Panc1 (cell line): ENCODE results near the gene ZBTB7C. TPM values are rescaled to one million over a fixed set of nuclear protein-coding genes. Genes with fewer than 3 reads are reported as not detected.
A peak's percentile ranks its signal among the peaks of the same experiment; 100 is the strongest.

Source experiments
- ATAC-seq: fragments of 200-7000 bp; cut with Tn5 transposase; 2 replicates; pipeline ENCODE4 v1.9.1; 2020; ENCODE audit warnings: mild to moderate bottlenecking, moderate library complexity
- BruUV-seq: library from RNA; stranded (reverse); fragments of 400-500 nt; replicated peaks from 2 replicates; lab custom pipeline; 2021; lab: Mats Ljungman, UMichigan
- CTCF ChIA-PET: fragments of 300-600 bp; sonication (Branson Sonifier 250); formaldehyde crosslinking; loops from one replicate; lab custom pipeline; 2022; ENCODE audit warnings: antibody characterized with exemption; lab: Charles Lee
- POLR2A ChIA-PET: fragments of 300-600 bp; sonication (Branson Sonifier 250); formaldehyde crosslinking; loops from one replicate; lab custom pipeline; 2022; ENCODE audit warnings: antibody characterized with exemption; lab: Charles Lee
- DNase-seq: peaks from one replicate; pipeline ENCODE4 v3.0.0-alpha.2; 2010; ENCODE audit warnings: low read depth, low spot score
- H3K27ac ChIP-seq: 2 replicates; pipeline ENCODE4 v1.5.1; 2011; ENCODE audit warnings: mild to moderate bottlenecking, low read length, inconsistent platforms
- H3K27me3 ChIP-seq: fragments of 200-500 bp; sonication (Bioruptor generic); 2 replicates; pipeline ENCODE4 v1.6.0; 2014; ENCODE audit warnings: low read length, inconsistent platforms; ENCODE audit not compliant: control insufficient read depth, insufficient read depth
- H3K36me3 ChIP-seq: fragments of 200-500 bp; sonication (Bioruptor generic); 2 replicates; pipeline ENCODE4 v1.5.1; 2014; ENCODE audit warnings: inconsistent platforms, mild to moderate bottlenecking, low read length, moderate library complexity; ENCODE audit not compliant: control insufficient read depth, insufficient read depth
- H3K4me1 ChIP-seq: 2 replicates; pipeline ENCODE4 v1.5.1; 2011; ENCODE audit warnings: inconsistent platforms, mild to moderate bottlenecking, low read length, moderate library complexity; ENCODE audit not compliant: control insufficient read depth, insufficient read depth
- H3K4me3 ChIP-seq, 2 experiments: 2 replicates each; pipeline ENCODE4 v1.5.1; 2011 to 2012; ENCODE audit warnings: low read depth in 2 of 2, low read length in 2 of 2, mild to moderate bottlenecking in 2 of 2, inconsistent platforms in 1 of 2, moderate library complexity in 1 of 2
- H3K9me3 ChIP-seq: fragments of 200-500 bp; sonication (Bioruptor generic); 2 replicates; pipeline ENCODE4 v1.5.1; 2014; ENCODE audit warnings: low read depth, mild to moderate bottlenecking, inconsistent platforms, low read length, moderate library complexity; ENCODE audit not compliant: control insufficient read depth, insufficient read depth
- CTCF ChIP-seq: fragments of 450-650 bp; IDR thresholded peaks from 2 replicates; pipeline ENCODE4 v1.5.1; 2017; ENCODE audit warnings: mild to moderate bottlenecking
- POLR2AphosphoS5 ChIP-seq: IDR thresholded peaks from 2 replicates; pipeline ENCODE4 v1.6.1; 2012; ENCODE audit warnings: mild to moderate bottlenecking, low read depth, low read length, moderate library complexity
- REST ChIP-seq, 2 experiments: IDR thresholded peaks; 2 replicates each; pipeline ENCODE4 v1.6.1; 2011 to 2012; ENCODE audit warnings: low read depth in 2 of 2, control low read depth in 1 of 2, low read length in 1 of 2, mild to moderate bottlenecking in 1 of 2, moderate library complexity in 1 of 2; ENCODE audit not compliant: insufficient read depth in 1 of 2
- SIN3A ChIP-seq: IDR thresholded peaks from 2 replicates; pipeline ENCODE4 v1.6.1; 2012; ENCODE audit warnings: low read depth, mild to moderate bottlenecking, low read length, moderate library complexity, borderline replicate concordance; ENCODE audit not compliant: insufficient read depth
- TCF7L2 ChIP-seq: IDR thresholded peaks from 2 replicates; pipeline ENCODE4 v1.6.1; 2011; ENCODE audit warnings: mild to moderate bottlenecking, low read depth, low read length, inconsistent platforms
- in situ Hi-C: cut with HindIII; loops from 2 replicates; pipeline ENCODE4 v1.10.0; 2016; ENCODE audit warnings: low sequenced_read_pairs, low pct_unique_long_range_greater_than_20kb
- intact Hi-C: fragments of 100-400 bp; cut with micrococcal nuclease; formaldehyde crosslinking; loops from one replicate; pipeline ENCODE4 v1.10.0; 2022; ENCODE audit not compliant: unreplicated experiment
- total RNA-seq: library from RNA; stranded (reverse); gene quantifications from one replicate; pipeline ENCODE4 v1.2.1, GENCODE V29; 2021; ENCODE audit not compliant: unreplicated experiment

Gene ZBTB7C
- total RNA-seq, 1 experiment from 2014 or later = 0.03 TPM

- intact Hi-C loops = no loop called here
- H3K9me3 ChIP-seq = no peaks in the 10 kb centered on the region
Observed at GRCh38 chr18:48028696-48029095, 380.5 kb downstream of the ZBTB7C start.

DNA sequence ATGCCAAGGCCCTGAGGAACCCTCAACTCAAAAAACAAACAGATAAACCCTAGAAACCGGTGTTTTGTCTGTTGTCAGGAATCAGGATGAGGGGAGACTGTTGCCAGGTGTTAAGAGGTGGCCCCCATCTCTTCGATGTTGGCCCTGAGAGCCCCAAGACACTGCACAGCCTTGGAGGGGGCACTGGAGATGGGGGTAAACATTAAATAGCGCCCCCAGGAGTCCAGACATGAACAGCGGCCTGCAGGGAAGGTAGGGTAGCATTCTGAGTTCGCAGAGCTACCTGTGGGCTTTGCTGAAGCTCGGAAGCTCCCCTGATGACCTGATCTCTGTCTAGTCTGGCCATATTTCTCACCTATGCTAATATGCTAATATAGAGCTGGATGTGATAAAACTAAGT, 381.1 kb downstream of the ZBTB7C start:
- POLR2A ChIA-PET = no interaction called here
- no peak for DNase-seq
- no peak for TF ChIP-seq SIN3A
- no peak for TF ChIP-seq TCF7L2
- peak; percentile 6; the same call in 1 of the 2 replicates for TF ChIP-seq CTCF
- no peak for TF ChIP-seq REST (IDR thresholded peaks at IDR 0.05; ENCODE audit: insufficient read depth in 1 of 2, low read depth in 2 of 2, low read length in 1 of 2)
- CTCF ChIA-PET = interaction anchor here (1.1 kb wide), 1 partner anchor 416 kb away, joined by 3 read pairs; no protein-coding TSS in a partner anchor
- Histone ChIP-seq H3K4me3 (no peak overlapping the region), H3K27me3 (no peaks in the 10 kb centered on the region), H3K36me3 (no peaks in the 10 kb centered on the region), H3K27ac (no peak overlapping the region), H3K9me3 (no peaks in the 10 kb centered on the region), H3K4me1 (no peaks in the 10 kb centered on the region)
- in situ Hi-C loops = no loop called here
- ATAC-seq = no peak
- intact Hi-C loops = no loop called here
- BruUV-seq = no TSS peak

More at GRCh38 chr18:48028696-48029095, 380.5 kb downstream of the ZBTB7C start:
- no TSS peak for BruUV-seq
- no peak overlapping the region for H3K27ac ChIP-seq
- H3K4me1 ChIP-seq = no peaks in the 10 kb centered on the region
- TF ChIP-seq CTCF = no peak
- TF ChIP-seq TCF7L2 = no peak
- no peak for TF ChIP-seq SIN3A
- no peak for TF ChIP-seq REST (IDR thresholded peaks at IDR 0.05; ENCODE audit: insufficient read depth in 1 of 2, low read depth in 2 of 2, low read length in 1 of 2)
- TF ChIP-seq POLR2AphosphoS5 = no peak
- H3K36me3 ChIP-seq = no peaks in the 10 kb centered on the region
- in situ Hi-C loops = no loop called here
- ATAC-seq = no peak
- H3K27me3 ChIP-seq = no peaks in the 10 kb centered on the region
- H3K4me3 ChIP-seq = no peak overlapping the region
- POLR2A ChIA-PET = no interaction called here
- no peak for DNase-seq
- CTCF ChIA-PET = interaction anchor here (1.1 kb wide), 1 partner anchor 416 kb away, joined by 3 read pairs; no protein-coding TSS in a partner anchor
